Testis (tissue), 3 donors: Measurements from ENCODE around the gene STARD7. TPM values are rescaled to one million over a fixed set of nuclear protein-coding genes. Genes with fewer than 3 reads are reported as not detected.
A peak's percentile ranks its signal among the peaks of the same experiment; 100 is the strongest.
"Not testable (repeated sequence)": the region's sequence is repeated elsewhere in the genome, so short reads cannot be mapped to it uniquely, and the experiment has no call there.

ENCODE experiments used
- DNase-seq: peaks from one replicate; pipeline ENCODE4 v3.0.0-alpha.2; 2019
- H3K27ac ChIP-seq, 2 donors: fragments of 200-600 bp; sonication (generic); one replicate each; pipeline ENCODE4 v1.5.1; 2019
- H3K27me3 ChIP-seq: fragments of 200-600 bp; sonication (generic); one replicate; pipeline ENCODE4 v1.5.1; 2019
- H3K36me3 ChIP-seq: fragments of 200-600 bp; sonication (generic); one replicate; pipeline ENCODE4 v1.5.1; 2017; ENCODE audit warnings: low read depth; ENCODE audit errors: missing control alignments
- H3K4me1 ChIP-seq: fragments of 200-600 bp; sonication (generic); one replicate; pipeline ENCODE4 v1.5.1; 2019
- H3K4me3 ChIP-seq, 2 donors: fragments of 200-600 bp; sonication (generic); one replicate each; pipeline ENCODE4 v1.5.1; 2017 to 2019
- H3K9me3 ChIP-seq: fragments of 200-600 bp; sonication (generic); one replicate; pipeline ENCODE4 v1.5.1; 2017
- POLR2A ChIP-seq: fragments of 450-650 bp; IDR thresholded peaks from one replicate; pipeline ENCODE4 v1.6.1; 2017; ENCODE audit warnings: antibody characterized with exemption, mild to moderate bottlenecking, moderate library complexity
- WGBS, 2 donors: methylation state at CpG; one replicate each; pipeline ENCODE4 v1.1.5; 2018; 5-methylcytosine and 5-hydroxymethylcytosine counted together
- intact Hi-C: fragments of 100-400 bp; cut with DNase I; formaldehyde crosslinking; loops from one replicate; pipeline ENCODE4 v1.15.1; 2023; ENCODE audit warnings: low total_unique reads
- polyA plus RNA-seq: library from polyadenylated mRNA; stranded (reverse); fragments of 350-450 nt; fragmentation: Illumina TruSeq; extraction: RNeasy Lipid Tissue Mini Kit (QIAGEN cat#74804); gene quantifications from one replicate; pipeline ENCODE4 v1.2.3, GENCODE V29; 2014; ENCODE audit warnings: low read depth, low replicate concordance; ENCODE audit not compliant: insufficient read depth
- total RNA-seq, 2 donors: library from RNA; depleted of rRNA; stranded (reverse); fragments of >200 nt; gene quantifications; one replicate each; pipeline ENCODE4 v1.2.3, GENCODE V29; 2016
- TF ChIP-seq, protein P1 (sequence below), 3 experiments: fragments of 450-650 bp in 2 of 3; fragments of 200-600 bp in 1 of 3; sonication (generic) in 1 of 3; IDR thresholded peaks; one replicate each; pipeline ENCODE4 v1.5.1; 2016 to 2019; ENCODE audit warnings: antibody characterized with exemption in 3 of 3, mild to moderate bottlenecking in 2 of 3, moderate library complexity in 1 of 3

Gene STARD7
- total and polyA plus RNA-seq, 3 donors from 2014 or later, result 58.0 to 96.2 (median 77.7) TPM

DNA sequence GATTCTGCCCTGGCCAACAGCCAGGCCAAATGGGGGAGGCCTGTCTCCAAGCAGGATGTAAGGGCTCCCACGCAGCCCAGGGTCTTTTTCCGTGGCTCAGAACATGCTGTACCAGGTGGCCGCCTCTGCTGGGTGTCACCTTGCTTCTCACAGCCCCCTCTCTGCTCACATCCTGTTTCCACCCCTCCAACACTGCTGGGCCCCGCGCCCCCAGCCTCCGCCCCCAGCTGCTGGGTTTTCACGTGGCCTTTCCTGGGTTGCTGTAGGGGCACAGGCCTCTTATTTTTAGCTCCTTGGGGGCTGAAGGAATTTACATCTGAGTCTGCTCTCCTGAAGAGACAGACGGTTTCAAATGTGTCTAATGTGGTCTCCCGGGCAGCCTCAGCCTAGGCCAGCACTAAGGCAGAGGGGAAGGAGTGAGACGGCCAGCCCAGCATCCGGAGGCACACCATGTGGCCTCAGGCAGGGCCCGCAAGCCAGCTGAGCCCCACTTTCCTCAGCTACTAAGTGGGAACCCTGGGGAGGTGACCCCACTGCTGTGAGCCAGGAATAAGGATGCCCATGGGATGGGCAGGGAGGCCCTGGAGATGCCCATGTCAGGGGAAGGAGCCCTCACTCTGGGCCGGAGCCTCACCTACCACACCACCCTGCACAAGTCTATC lies 44.7 kb downstream of the STARD7 start:
- Histone ChIP-seq H3K36me3 (no peaks in the 10 kb centered on the region), H3K4me3 (no peak overlapping the region), H3K27ac (peak overlapping the region; percentile 31 to 50), H3K27me3 (no peaks in the 10 kb centered on the region), H3K4me1 (peaks cover 18% of the 10 kb centered on the region), H3K9me3 (no peaks in the 10 kb centered on the region)
- 44 to 54% methylated on average over 9 to 13 of the region's 13 CpGs for WGBS, 2 donors
- intact Hi-C loops, result no loop called here
- TF ChIP-seq POLR2A, result no peak
- TF ChIP-seq, protein P1, sequence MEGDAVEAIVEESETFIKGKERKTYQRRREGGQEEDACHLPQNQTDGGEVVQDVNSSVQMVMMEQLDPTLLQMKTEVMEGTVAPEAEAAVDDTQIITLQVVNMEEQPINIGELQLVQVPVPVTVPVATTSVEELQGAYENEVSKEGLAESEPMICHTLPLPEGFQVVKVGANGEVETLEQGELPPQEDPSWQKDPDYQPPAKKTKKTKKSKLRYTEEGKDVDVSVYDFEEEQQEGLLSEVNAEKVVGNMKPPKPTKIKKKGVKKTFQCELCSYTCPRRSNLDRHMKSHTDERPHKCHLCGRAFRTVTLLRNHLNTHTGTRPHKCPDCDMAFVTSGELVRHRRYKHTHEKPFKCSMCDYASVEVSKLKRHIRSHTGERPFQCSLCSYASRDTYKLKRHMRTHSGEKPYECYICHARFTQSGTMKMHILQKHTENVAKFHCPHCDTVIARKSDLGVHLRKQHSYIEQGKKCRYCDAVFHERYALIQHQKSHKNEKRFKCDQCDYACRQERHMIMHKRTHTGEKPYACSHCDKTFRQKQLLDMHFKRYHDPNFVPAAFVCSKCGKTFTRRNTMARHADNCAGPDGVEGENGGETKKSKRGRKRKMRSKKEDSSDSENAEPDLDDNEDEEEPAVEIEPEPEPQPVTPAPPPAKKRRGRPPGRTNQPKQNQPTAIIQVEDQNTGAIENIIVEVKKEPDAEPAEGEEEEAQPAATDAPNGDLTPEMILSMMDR (IDR thresholded peaks at IDR 0.05), result no peak
- no peak for DNase-seq

DNA sequence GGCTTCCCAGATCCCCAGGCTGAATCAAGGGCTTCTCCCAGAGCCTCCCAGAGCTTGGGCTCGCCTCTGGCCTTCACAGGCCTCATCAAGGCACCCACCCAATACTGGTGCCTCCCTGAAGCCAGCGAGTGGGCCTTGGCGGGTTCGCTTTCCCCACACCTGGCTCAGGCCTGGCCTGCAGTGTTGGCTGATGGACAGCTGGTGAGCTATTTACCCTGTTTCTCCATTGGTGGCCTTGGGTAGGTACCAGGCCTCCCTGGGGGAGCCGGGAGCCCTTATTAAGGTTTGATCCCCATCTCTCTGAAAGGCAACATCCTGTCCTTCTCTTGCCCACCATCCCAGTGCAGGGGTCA lies 45.2 kb downstream of the STARD7 start:
- no peak for DNase-seq
- no peak overlapping the region for H3K4me3 ChIP-seq
- WGBS, 2 donors, result 62 to 80% methylated on average over 2 to 5 of the region's 5 CpGs
- intact Hi-C loops, result no loop called here
- H3K27me3 ChIP-seq, result no peaks in the 10 kb centered on the region
- H3K27ac ChIP-seq, result peak overlapping the region in 1 of 2 donors; percentile 31
- H3K36me3 ChIP-seq, result no peaks in the 10 kb centered on the region
- TF ChIP-seq, protein P1 (IDR thresholded peaks at IDR 0.05), result no peak
- TF ChIP-seq POLR2A, result no peak
- H3K9me3 ChIP-seq, result no peaks in the 10 kb centered on the region
- H3K4me1 ChIP-seq, result peaks cover 18% of the 10 kb centered on the region

DNA sequence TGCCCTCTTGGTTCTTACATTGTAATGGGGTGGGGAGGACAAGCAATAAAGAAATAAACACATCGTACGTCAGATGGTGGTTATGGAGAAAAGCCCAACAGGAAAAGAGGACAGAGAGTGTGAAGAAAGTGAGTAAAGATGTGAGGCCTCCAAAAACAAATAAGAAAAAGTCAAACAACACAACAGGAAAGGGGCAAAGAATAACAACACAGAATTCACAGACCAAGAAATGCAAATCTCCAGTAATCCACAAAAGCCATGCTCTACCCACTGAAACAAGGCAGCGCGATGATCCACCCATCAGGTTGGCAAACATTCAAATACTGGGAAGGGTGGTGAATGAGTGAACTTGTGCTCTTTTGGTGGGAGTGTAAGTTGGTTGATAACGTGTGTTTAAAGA lies 46.7 kb downstream of the STARD7 start:
- WGBS, 2 donors, result 57 to 69% methylated on average over 5 of the region's 5 CpGs
- no peaks in the 10 kb centered on the region for H3K9me3 ChIP-seq
- no peak overlapping the region for H3K27ac ChIP-seq

DNA sequence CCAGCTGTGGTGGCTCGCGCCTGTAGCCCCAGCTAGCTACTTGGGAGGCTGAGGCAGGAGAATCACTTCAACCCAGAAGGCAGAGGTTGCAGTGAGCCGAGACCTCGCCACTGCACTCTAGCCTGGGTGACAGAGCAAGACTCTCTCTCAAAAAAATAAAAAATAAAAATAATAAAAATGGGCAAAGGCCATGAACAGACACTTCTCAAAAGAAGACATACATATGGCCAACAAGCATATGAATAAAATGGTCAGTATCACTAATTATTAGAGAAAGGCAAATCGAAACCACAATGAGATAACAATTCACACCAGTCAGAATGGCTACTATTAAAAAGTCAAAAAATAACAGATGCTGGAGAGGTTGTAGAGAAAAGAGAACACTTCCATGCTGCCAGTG lies 48.3 kb downstream of the STARD7 start:
- H3K36me3 ChIP-seq, intact Hi-C loops, H3K27ac ChIP-seq, H3K9me3 ChIP-seq, DNase-seq, H3K4me3 ChIP-seq, H3K27me3 ChIP-seq: not testable (repeated sequence)
- H3K4me1 ChIP-seq, result peaks cover 14% of the 10 kb centered on the region
- WGBS, 2 donors, result 90 to 95% methylated on average over 5 of the region's 5 CpGs

More for the DNA sequence above, 46.7 kb downstream of the STARD7 start:
- Histone ChIP-seq H3K4me1 (peaks cover 14% of the 10 kb centered on the region), H3K27me3 (no peaks in the 10 kb centered on the region), H3K4me3 (no peak overlapping the region), H3K36me3 (no peaks in the 10 kb centered on the region)
- DNase-seq, result no peak
- intact Hi-C loops, result no loop called here
- no peak for TF ChIP-seq POLR2A
- TF ChIP-seq, protein P1 (IDR thresholded peaks at IDR 0.05), result no peak

DNA sequence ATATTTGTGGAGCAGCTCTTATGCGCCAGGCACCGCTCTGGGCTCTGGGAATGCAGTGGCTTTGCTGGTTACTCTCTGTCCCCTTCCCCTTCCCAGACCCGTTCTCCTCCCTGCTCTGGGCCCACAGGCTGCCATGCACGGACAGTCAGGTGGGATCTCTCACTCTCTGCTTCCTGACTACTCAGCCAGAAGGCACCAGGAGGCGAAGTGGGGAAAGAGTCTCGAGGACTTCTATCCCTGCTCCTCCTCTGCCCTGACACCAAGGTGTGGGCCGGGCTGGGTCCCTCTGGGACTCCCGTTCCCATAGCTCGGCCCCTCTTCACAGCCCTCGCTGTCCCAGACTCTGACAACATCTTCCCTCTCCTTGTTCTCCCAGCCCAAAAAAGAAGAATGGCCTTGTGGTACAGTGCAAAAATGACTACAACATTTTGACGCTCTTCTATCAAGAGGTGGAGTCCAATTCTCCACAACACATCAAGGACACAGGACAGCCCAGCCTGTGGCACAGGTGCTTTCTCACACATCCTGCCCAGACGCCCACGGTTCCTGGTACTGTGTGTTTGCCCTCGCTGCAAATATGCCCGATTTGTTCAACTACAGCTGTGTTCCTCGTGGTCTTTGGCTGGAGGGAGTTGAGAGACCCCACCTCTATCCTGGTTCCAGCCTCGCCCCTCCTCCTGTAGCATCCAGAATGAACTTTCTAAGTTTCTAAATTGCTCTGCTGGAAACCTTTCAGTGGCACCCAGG lies 49.4 kb downstream of the STARD7 start:
- 85 to 88% methylated on average over 17 of the region's 17 CpGs for WGBS, 2 donors
- H3K27me3 ChIP-seq, result no peaks in the 10 kb centered on the region

More for the DNA sequence above, 49.4 kb downstream of the STARD7 start:
- intact Hi-C loops, result no loop called here
- Histone ChIP-seq H3K36me3 (no peaks in the 10 kb centered on the region), H3K4me1 (peaks cover 14% of the 10 kb centered on the region), H3K9me3 (no peaks in the 10 kb centered on the region), H3K4me3 (no peak overlapping the region), H3K27ac (no peak overlapping the region)
- TF ChIP-seq, protein P1 (IDR thresholded peaks at IDR 0.05), result no peak
- no peak for TF ChIP-seq POLR2A
- no peak for DNase-seq
